OCI-LY7 (cell line): ENCODE results near the gene NFATC2IP. TPM values are rescaled to one million over a fixed set of nuclear protein-coding genes. Genes with fewer than 3 reads are reported as not detected.

Source experiments
- BruUV-seq: library from RNA; stranded (reverse); fragments of 400-500 nt; replicated peaks from 2 replicates; lab custom pipeline; 2021; lab: Mats Ljungman, UMichigan
- CTCF ChIA-PET: fragments of 300-600 bp; sonication (Branson Sonifier 250); formaldehyde crosslinking; loops from one replicate; lab custom pipeline; 2022; ENCODE audit warnings: antibody characterized with exemption; ENCODE audit not compliant: unreplicated experiment; lab: Charles Lee
- POLR2A ChIA-PET: fragments of 300-600 bp; sonication (Branson Sonifier 250); formaldehyde crosslinking; loops from one replicate; lab custom pipeline; 2022; ENCODE audit warnings: antibody characterized with exemption; lab: Charles Lee
- DNase-seq: peaks from one replicate; pipeline ENCODE4 v3.0.0-alpha.2; 2015; ENCODE audit warnings: low spot score
- H2AFZ ChIP-seq: fragments of 200-600 bp; sonication (generic), shearing (Covaris generic); 2 replicates; pipeline ENCODE4 v1.6.1; 2014; ENCODE audit warnings: mild to moderate bottlenecking, antibody characterized with exemption, low read length, moderate library complexity
- H3K27ac ChIP-seq: fragments of 200-600 bp; sonication (generic); 2 replicates; pipeline ENCODE4 v1.5.1; 2014; ENCODE audit warnings: mixed run types, low read depth, mild to moderate bottlenecking, moderate library complexity, low read length, inconsistent platforms; ENCODE audit not compliant: poor library complexity, severe bottlenecking
- H3K36me3 ChIP-seq: fragments of 200-600 bp; sonication (generic); 2 replicates; pipeline ENCODE4 v1.6.1; 2014; ENCODE audit warnings: mild to moderate bottlenecking, antibody characterized with exemption, low read length, moderate library complexity, mixed read lengths; ENCODE audit not compliant: insufficient read depth
- H3K4me1 ChIP-seq: fragments of 200-600 bp; sonication (generic); 2 replicates; pipeline ENCODE4 v1.5.1; 2014; ENCODE audit warnings: mild to moderate bottlenecking, low read length; ENCODE audit not compliant: insufficient read depth, poor library complexity, severe bottlenecking
- H3K4me2 ChIP-seq: fragments of 200-600 bp; sonication (generic); 2 replicates; pipeline ENCODE4 v1.6.1; 2014; ENCODE audit warnings: mild to moderate bottlenecking, low read length
- H3K4me3 ChIP-seq: fragments of 200-600 bp; sonication (generic); 2 replicates; pipeline ENCODE4 v1.5.1; 2014; ENCODE audit warnings: mild to moderate bottlenecking, low read depth, low read length; ENCODE audit not compliant: poor library complexity, severe bottlenecking
- H3K79me2 ChIP-seq: fragments of 200-600 bp; sonication (generic); 2 replicates; pipeline ENCODE4 v1.6.1; 2016; ENCODE audit warnings: low read depth, mild to moderate bottlenecking, low read length, moderate library complexity, mixed read lengths; ENCODE audit not compliant: insufficient read depth
- H3K9me2 ChIP-seq: fragments of 200-600 bp; sonication (generic); 2 replicates; pipeline ENCODE4 v1.6.1; 2016; ENCODE audit warnings: mild to moderate bottlenecking, low read length, mixed read lengths; ENCODE audit not compliant: insufficient read depth
- H3K9me3 ChIP-seq: fragments of 200-600 bp; sonication (generic); 2 replicates; pipeline ENCODE4 v1.6.1; 2014; ENCODE audit warnings: mild to moderate bottlenecking, mixed run types, low read length, mixed read lengths
- H4K20me1 ChIP-seq: fragments of 200-600 bp; sonication (generic); 2 replicates; pipeline ENCODE4 v1.6.1; 2014; ENCODE audit warnings: mild to moderate bottlenecking, antibody characterized with exemption, low read length, moderate library complexity, mixed read lengths; ENCODE audit not compliant: insufficient read depth
- EZH2phosphoT487 ChIP-seq: fragments of 200-600 bp; sonication (generic); IDR thresholded peaks from 2 replicates; pipeline ENCODE4 v1.6.1; 2018; ENCODE audit warnings: low read depth, borderline replicate concordance, mild to moderate bottlenecking, mixed run types, antibody characterized with exemption, low read length, moderate library complexity, mixed read lengths
- intact Hi-C: fragments of 100-400 bp; cut with micrococcal nuclease; formaldehyde crosslinking; loops from one replicate; pipeline ENCODE4 v1.10.0; 2022; ENCODE audit not compliant: unreplicated experiment
- total RNA-seq, 2 experiments: library from RNA; depleted of rRNA in 1 of 2; stranded (reverse); fragments of >200 nt in 1 of 2; shearing (Covaris generic) in 1 of 2; gene quantifications; 2 replicates each; pipeline ENCODE4 v1.2.3, GENCODE V29; 2014 to 2022
- TF ChIP-seq, protein P1 (sequence below): fragments of 200-600 bp; sonication (generic); conservative IDR thresholded peaks from 2 replicates; pipeline ENCODE4 v1.5.1; 2014; ENCODE audit warnings: mild to moderate bottlenecking, antibody characterized with exemption, low read length, moderate library complexity, mixed read lengths

Gene NFATC2IP
- total RNA-seq, 2 experiments from 2014 or later = 73.0 to 114 TPM

DNA sequence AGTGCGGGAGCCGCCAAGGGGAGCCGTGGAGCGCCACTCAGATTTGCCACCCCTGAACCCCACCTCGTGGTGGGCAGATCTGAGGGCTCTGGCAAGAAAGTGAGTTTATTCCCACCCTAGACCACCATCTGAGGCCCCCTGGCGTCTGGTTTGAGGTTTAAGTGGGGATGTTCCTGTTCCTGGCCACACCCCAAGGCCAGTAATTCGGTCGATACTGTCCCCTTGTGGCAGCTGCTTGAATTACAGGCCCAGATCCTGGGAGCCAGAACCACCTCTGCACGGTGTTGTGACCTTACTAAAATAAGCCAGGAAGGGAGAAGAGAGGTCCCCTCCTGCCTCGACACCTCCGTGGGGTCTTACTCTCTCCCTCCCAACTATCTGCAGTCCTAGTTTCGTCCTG, 30.8 kb downstream of the NFATC2IP start:
- Histone ChIP-seq H4K20me1 (no peaks in the 10 kb centered on the region), H3K27ac (no peak overlapping the region), H3K9me2 (no peaks in the 10 kb centered on the region), H3K4me2 (no peak overlapping the region), H3K79me2 (no peaks in the 10 kb centered on the region), H3K4me3 (no peak overlapping the region), H2AFZ (no peak overlapping the region), H3K9me3 (peaks cover 10% of the 10 kb centered on the region), H3K36me3 (peaks cover 31% of the 10 kb centered on the region), H3K4me1 (peaks cover 17% of the 10 kb centered on the region)
- peak; percentile 39 for DNase-seq
- BruUV-seq = no TSS peak
- TF ChIP-seq, protein P1, sequence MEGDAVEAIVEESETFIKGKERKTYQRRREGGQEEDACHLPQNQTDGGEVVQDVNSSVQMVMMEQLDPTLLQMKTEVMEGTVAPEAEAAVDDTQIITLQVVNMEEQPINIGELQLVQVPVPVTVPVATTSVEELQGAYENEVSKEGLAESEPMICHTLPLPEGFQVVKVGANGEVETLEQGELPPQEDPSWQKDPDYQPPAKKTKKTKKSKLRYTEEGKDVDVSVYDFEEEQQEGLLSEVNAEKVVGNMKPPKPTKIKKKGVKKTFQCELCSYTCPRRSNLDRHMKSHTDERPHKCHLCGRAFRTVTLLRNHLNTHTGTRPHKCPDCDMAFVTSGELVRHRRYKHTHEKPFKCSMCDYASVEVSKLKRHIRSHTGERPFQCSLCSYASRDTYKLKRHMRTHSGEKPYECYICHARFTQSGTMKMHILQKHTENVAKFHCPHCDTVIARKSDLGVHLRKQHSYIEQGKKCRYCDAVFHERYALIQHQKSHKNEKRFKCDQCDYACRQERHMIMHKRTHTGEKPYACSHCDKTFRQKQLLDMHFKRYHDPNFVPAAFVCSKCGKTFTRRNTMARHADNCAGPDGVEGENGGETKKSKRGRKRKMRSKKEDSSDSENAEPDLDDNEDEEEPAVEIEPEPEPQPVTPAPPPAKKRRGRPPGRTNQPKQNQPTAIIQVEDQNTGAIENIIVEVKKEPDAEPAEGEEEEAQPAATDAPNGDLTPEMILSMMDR = peak; percentile 86
- no peak for TF ChIP-seq EZH2phosphoT487
- POLR2A ChIA-PET = interaction anchor here (0.5 kb wide), 1 partner anchor 13 kb away, joined by 4 read pairs; no protein-coding TSS in a partner anchor
- CTCF ChIA-PET = no interaction called here
- intact Hi-C loops = no loop called here

GRCh38 chr16:28982418-28982817, 31.7 kb downstream of the NFATC2IP start:
- Histone ChIP-seq H3K4me2 (no peak overlapping the region), H3K9me3 (peaks cover 10% of the 10 kb centered on the region), H3K36me3 (peaks cover 31% of the 10 kb centered on the region), H3K9me2 (no peaks in the 10 kb centered on the region), H3K27ac (no peak overlapping the region), H2AFZ (no peak overlapping the region), H3K4me1 (peaks cover 17% of the 10 kb centered on the region), H4K20me1 (no peaks in the 10 kb centered on the region), H3K4me3 (no peak overlapping the region), H3K79me2 (no peaks in the 10 kb centered on the region)
- intact Hi-C loops = no loop called here
- no TSS peak for BruUV-seq
- TF ChIP-seq, protein P1 = no peak
- no peak for TF ChIP-seq EZH2phosphoT487
- no peak for DNase-seq
- POLR2A ChIA-PET = no interaction called here
- CTCF ChIA-PET = interaction anchor here (1.5 kb wide), 1 partner anchor 8 kb away, joined by 4 read pairs; the partner anchor contains the start of gene SPNS1

DNA sequence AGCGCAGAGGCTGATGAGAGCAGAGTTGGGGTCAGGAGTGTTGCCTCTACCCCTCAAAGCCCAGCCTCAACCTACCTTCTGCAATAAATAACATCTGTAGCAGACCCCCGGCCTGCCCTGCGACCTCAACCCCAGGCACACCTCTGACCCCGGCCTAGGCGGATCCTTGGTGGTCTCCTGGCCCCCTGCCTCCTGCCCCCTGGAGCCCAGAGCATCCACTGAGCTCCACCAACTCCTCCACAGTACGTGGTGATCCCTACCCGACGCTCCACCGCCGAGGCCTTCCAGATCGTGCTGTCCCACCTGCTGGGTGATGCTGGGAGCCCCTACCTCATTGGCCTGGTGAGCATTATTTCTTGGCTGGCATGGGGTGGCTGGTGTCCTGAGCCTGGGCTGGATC, 32.2 kb downstream of the NFATC2IP start:
- intact Hi-C loops = no loop called here
- peaks cover 30% of the 10 kb centered on the region for H3K36me3 ChIP-seq
- BruUV-seq = no TSS peak

More for the DNA sequence above, 32.2 kb downstream of the NFATC2IP start:
- TF ChIP-seq, protein P1 = no peak
- no peak for TF ChIP-seq EZH2phosphoT487
- Histone ChIP-seq H3K4me2 (no peak overlapping the region), H3K4me3 (no peak overlapping the region), H3K4me1 (peaks cover 17% of the 10 kb centered on the region), H3K9me2 (no peaks in the 10 kb centered on the region), H3K27ac (no peak overlapping the region), H2AFZ (no peak overlapping the region), H3K79me2 (no peaks in the 10 kb centered on the region), H4K20me1 (no peaks in the 10 kb centered on the region), H3K9me3 (peaks cover 10% of the 10 kb centered on the region)
- CTCF ChIA-PET = interaction anchor here (1.5 kb wide), 1 partner anchor 9 kb away, joined by 4 read pairs; the partner anchor contains the start of gene SPNS1
- POLR2A ChIA-PET = no interaction called here
- no peak for DNase-seq
